Measurements from ENCODE around the gene ADAMTS9.

Gene ADAMTS9

DNA sequence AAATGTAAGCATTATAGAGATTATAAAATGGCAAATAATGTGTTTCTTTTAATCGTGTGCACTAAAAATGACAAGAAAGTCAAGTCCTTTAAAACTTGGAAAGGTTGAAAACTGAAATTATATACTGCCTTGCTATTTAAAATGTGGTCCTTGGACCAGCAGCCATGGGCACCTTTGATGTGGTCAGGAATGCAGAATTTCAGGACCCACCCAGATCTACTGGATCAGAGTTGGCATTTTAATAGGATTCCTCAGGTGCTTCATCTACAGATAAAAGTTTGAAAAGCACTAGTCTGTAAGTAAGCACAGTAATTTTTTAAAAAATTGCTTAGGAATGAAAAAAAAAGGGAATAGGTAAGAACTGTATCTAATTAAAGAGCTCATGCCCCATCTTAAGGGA is 55.8 kb downstream of the ADAMTS9 start:
- TF ChIP-seq, protein P1, sequence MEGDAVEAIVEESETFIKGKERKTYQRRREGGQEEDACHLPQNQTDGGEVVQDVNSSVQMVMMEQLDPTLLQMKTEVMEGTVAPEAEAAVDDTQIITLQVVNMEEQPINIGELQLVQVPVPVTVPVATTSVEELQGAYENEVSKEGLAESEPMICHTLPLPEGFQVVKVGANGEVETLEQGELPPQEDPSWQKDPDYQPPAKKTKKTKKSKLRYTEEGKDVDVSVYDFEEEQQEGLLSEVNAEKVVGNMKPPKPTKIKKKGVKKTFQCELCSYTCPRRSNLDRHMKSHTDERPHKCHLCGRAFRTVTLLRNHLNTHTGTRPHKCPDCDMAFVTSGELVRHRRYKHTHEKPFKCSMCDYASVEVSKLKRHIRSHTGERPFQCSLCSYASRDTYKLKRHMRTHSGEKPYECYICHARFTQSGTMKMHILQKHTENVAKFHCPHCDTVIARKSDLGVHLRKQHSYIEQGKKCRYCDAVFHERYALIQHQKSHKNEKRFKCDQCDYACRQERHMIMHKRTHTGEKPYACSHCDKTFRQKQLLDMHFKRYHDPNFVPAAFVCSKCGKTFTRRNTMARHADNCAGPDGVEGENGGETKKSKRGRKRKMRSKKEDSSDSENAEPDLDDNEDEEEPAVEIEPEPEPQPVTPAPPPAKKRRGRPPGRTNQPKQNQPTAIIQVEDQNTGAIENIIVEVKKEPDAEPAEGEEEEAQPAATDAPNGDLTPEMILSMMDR (IDR thresholded peaks at IDR 0.05; ENCODE audit: insufficient read depth, low read length, missing control alignments) = no peak
- POLR2A ChIA-PET = no interaction called here
- no peak overlapping the region for H3K4me3 ChIP-seq (ENCODE audit: low read depth, low read length)
- CTCF ChIA-PET = no interaction called here
- no peak for DNase-seq (ENCODE audit: low read depth, low spot score)

DNA sequence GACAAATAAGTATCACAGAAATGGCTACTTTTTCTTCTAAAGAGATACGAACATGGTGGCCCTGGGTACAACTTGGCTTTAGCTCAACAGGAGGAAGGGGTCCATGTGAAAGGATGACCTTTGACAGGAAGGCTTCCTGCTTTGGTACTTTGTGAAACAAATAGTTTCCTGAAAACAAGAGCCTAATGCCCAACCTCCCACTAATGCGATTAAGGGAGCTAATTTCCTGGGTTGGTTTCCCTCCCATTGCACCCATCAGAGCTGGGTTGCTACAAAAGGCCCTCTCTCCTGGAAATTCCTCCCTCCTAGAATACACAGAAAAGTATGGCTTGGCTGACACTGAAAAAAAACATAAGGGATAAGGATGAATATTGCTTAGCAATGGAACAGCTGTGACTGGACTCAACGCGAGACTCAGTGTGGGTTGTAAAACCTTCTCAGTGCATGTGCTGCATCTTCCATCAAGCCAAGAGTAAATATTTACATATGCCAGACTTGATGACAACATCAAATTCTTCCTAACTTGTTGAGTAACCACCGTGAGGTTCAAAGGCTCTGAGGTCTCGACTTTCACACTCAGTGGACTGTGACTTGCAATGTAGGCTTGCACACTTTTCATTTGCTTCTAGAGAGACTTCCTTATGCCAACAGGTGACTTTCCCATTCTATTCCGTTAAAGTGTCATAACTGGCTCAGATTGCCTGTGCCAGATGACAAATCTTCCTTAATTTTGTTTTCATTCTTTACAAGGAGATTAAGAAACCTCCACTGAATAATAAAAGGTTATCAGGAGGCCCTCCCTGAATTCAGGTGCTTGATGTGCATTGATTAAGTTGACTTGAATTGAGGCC is 60.1 kb downstream of the ADAMTS9 start:
- TF ChIP-seq, protein P1 (IDR thresholded peaks at IDR 0.05; ENCODE audit: insufficient read depth, low read length, missing control alignments) = no peak
- CTCF ChIA-PET = no interaction called here
- DNase-seq (ENCODE audit: low read depth, low spot score) = no peak
- POLR2A ChIA-PET = no interaction called here
- no peak overlapping the region for H3K4me3 ChIP-seq (ENCODE audit: low read depth, low read length)

DNA sequence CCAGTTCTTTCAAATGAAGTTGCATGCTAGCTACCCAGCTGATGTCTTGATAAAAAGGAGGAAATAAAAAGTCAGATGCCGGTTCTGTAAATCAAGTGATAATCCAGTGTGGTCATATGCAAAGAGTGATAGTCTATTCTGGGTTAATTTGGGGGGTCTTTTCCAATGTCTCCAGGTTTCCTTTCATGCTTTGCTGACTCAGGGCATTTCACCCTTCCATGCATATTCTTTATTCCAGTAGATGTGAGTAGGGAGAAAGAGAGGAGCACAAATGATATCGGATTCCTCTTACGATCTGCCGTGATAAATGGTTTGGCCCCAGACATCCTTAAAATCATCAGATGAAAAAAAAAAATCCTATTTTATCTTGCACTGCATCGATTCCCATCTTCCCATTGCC is 60.8 kb downstream of the ADAMTS9 start:
- DNase-seq (ENCODE audit: low read depth, low spot score) = no peak
- POLR2A ChIA-PET = no interaction called here
- TF ChIP-seq, protein P1 (IDR thresholded peaks at IDR 0.05; ENCODE audit: insufficient read depth, low read length, missing control alignments) = no peak
- H3K4me3 ChIP-seq (ENCODE audit: low read depth, low read length) = no peak overlapping the region
- CTCF ChIA-PET = no interaction called here

DNA sequence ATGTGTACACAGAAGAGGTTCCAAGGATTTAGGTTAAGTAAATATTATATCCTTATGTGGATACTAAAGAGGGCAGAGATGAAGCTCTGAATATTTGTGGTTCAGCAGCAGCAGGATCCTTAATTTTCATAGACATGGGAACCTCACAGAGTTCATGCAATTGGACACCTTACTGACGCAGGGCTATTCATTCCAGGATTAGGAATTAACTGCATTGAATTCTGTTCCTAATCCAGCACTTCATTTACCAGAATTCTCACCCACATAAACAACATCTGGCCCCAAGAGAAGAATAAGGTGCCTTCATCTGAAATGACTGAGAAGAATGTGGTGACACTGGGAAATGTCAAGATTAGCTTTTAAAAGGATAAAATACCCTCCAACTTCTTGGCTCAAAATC is 62.4 kb downstream of the ADAMTS9 start:
- TF ChIP-seq, protein P1 (IDR thresholded peaks at IDR 0.05; ENCODE audit: insufficient read depth, low read length, missing control alignments) = no peak
- CTCF ChIA-PET = no interaction called here
- POLR2A ChIA-PET = no interaction called here
- no peak overlapping the region for H3K4me3 ChIP-seq (ENCODE audit: low read depth, low read length)
- DNase-seq (ENCODE audit: low read depth, low spot score) = no peak

DNA sequence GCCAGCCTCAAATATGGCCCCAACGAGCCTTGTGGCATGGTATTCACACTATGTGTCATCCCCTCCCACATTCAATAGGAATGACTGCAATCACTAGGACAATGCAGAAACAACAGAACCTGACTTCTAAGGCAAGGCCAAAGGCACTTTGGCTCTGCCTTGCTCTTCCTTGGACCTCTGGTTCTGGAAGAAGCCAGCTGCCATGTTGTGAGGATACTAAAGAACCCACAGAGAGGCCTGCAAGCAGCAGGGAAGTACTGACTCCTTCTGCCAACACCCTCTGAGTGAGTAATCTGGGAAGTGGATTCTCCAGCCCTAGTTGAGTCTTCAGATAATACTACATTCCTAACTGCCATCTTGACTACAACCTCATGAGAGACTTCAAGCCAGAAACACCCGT is 64.7 kb downstream of the ADAMTS9 start:
- ChIA-PET CTCF (no interaction called here), POLR2A (no interaction called here)
- TF ChIP-seq, protein P1 (IDR thresholded peaks at IDR 0.05; ENCODE audit: insufficient read depth, low read length, missing control alignments) = no peak
- DNase-seq (ENCODE audit: low read depth, low spot score) = no peak
- H3K4me3 ChIP-seq (ENCODE audit: low read depth, low read length) = no peak overlapping the region

DNA sequence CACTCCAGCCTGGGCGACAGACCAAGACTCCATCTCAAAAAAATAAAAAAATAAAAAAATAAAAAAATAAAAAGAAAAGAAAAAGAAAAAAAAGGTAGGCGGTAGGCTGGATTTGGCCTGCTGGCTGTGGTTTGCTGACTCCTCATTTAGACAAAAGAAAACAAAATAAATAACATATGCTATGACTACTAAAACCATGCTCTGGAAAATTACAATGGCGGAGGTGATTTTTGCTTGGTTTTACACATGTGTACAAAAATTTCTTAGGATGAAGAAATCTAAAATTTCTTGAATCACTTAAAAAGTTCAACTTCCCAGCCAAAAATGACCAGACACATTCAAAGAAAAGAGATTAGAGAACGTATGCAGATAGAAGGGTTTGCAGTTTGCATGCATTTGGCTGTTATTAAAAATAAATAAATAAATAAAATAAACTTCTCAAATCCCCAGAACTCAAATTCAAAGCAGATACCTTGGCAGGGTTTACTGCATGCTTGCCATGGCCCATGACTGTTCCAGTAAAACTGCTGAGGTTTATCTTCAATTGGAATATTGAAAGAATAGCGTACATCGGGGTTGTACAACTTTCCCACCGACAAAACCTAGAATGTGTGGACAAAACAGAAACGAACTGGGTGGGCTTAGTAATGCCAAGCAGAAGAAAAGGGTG is 65.9 kb downstream of the ADAMTS9 start:
- ChIA-PET POLR2A (no interaction called here), CTCF (no interaction called here)
- DNase-seq (ENCODE audit: low read depth, low spot score) = no peak

More for the DNA sequence above, 65.9 kb downstream of the ADAMTS9 start:
- H3K4me3 ChIP-seq (ENCODE audit: low read depth, low read length) = no peak overlapping the region
- TF ChIP-seq, protein P1 (IDR thresholded peaks at IDR 0.05; ENCODE audit: insufficient read depth, low read length, missing control alignments) = no peak

Data from AG04449 (cell line).